GM23338 (cell line): ENCODE results near the gene GYPE. TPM values are rescaled to one million over a fixed set of nuclear protein-coding genes. Genes with fewer than 3 reads are reported as not detected.
"Not testable (repeated sequence)": the region's sequence is repeated elsewhere in the genome, so short reads cannot be mapped to it uniquely, and the experiment has no call there.

Source experiments
- ATAC-seq: fragments of 200-7000 bp; cut with Tn5 transposase; 3 replicates; pipeline ENCODE4 v1.9.1; 2020
- DNase-seq: peaks from one replicate; pipeline ENCODE4 v3.0.0-alpha.2; 2015; ENCODE audit warnings: low spot score
- H2AFZ ChIP-seq: fragments of 200-600 bp; sonication (generic); 2 replicates; pipeline ENCODE4 v1.8.0; 2016; ENCODE audit warnings: antibody characterized with exemption, mild to moderate bottlenecking, moderate library complexity
- H3F3A ChIP-seq: fragments of 200-600 bp; sonication (generic); replicated peaks from 2 replicates; pipeline ENCODE4 v1.8.0; 2017; ENCODE audit warnings: antibody characterized with exemption, mixed run types, low read depth
- H3K27ac ChIP-seq: fragments of 200-600 bp; sonication (generic); 2 replicates; pipeline ENCODE4 v1.6.1; 2016; ENCODE audit warnings: low read depth
- H3K27me3 ChIP-seq: fragments of 200-600 bp; sonication (generic); 2 replicates; pipeline ENCODE4 v1.8.0; 2016; ENCODE audit warnings: mild to moderate bottlenecking, mixed run types, moderate library complexity; ENCODE audit not compliant: insufficient read depth
- H3K36me3 ChIP-seq: fragments of 200-600 bp; sonication (generic); 2 replicates; pipeline ENCODE4 v1.8.0; 2016; ENCODE audit warnings: mild to moderate bottlenecking; ENCODE audit not compliant: insufficient read depth
- H3K4me1 ChIP-seq: fragments of 200-600 bp; sonication (generic); 2 replicates; pipeline ENCODE4 v1.8.0; 2016; ENCODE audit warnings: mild to moderate bottlenecking, moderate library complexity; ENCODE audit not compliant: insufficient read depth
- H3K4me2 ChIP-seq: fragments of 200-600 bp; sonication (generic); 2 replicates; pipeline ENCODE4 v1.7.1; 2017; ENCODE audit warnings: mixed run types
- H3K4me3 ChIP-seq: fragments of 200-600 bp; sonication (generic); 2 replicates; pipeline ENCODE4 v1.6.1; 2016; ENCODE audit warnings: mixed run types
- H3K79me2 ChIP-seq: fragments of 200-600 bp; sonication (generic); replicated peaks from 2 replicates; pipeline ENCODE4 v1.8.0; 2017; ENCODE audit warnings: mild to moderate bottlenecking; ENCODE audit not compliant: insufficient read depth
- H3K9me2 ChIP-seq: fragments of 200-600 bp; sonication (generic); 2 replicates; pipeline ENCODE4 v1.8.0; 2017; ENCODE audit not compliant: insufficient read depth
- H4K20me1 ChIP-seq: fragments of 200-600 bp; sonication (generic); replicated peaks from 2 replicates; pipeline ENCODE4 v1.8.0; 2017; ENCODE audit warnings: mild to moderate bottlenecking; ENCODE audit not compliant: insufficient read depth
- H3K27ac Mint-ChIP-seq: 2 replicates; pipeline ENCODE4 v1.8.0; 2020; ENCODE audit warnings: inconsistent platforms, mild to moderate bottlenecking, moderate library complexity, mixed read lengths
- H3K27me3 Mint-ChIP-seq: 3 replicates; pipeline ENCODE4 v1.8.0; 2022; ENCODE audit warnings: low read depth, mild to moderate bottlenecking, moderate library complexity, mixed read lengths, inconsistent platforms; ENCODE audit not compliant: insufficient read depth, poor library complexity
- H3K36me3 Mint-ChIP-seq: 3 replicates; pipeline ENCODE4 v1.8.0; 2021; ENCODE audit warnings: low read depth, mild to moderate bottlenecking, inconsistent platforms, moderate library complexity, mixed read lengths
- H3K4me1 Mint-ChIP-seq: 3 replicates; pipeline ENCODE4 v1.8.0; 2020; ENCODE audit warnings: mild to moderate bottlenecking, inconsistent platforms, mixed read lengths
- H3K4me3 Mint-ChIP-seq: 3 replicates; pipeline ENCODE4 v1.8.0; 2021; ENCODE audit warnings: moderate library complexity, mild to moderate bottlenecking, inconsistent platforms, mixed read lengths
- H3K9me3 Mint-ChIP-seq: 3 replicates; pipeline ENCODE4 v1.8.0; 2020; ENCODE audit warnings: moderate library complexity, mild to moderate bottlenecking, inconsistent platforms, mixed read lengths
- polyA plus RNA-seq: library from polyadenylated mRNA; unstranded; fragments of >200 nt; fragmentation: Nextera tagmentation; extraction: Ambion mirVana; gene quantifications from 2 replicates; pipeline ENCODE4 v1.2.1, GENCODE V29; 2016
- total RNA-seq: library from RNA; depleted of rRNA; stranded (reverse); fragments of >200 nt; shearing (Covaris generic); gene quantifications from 2 replicates; pipeline ENCODE4 v1.2.3, GENCODE V29; 2014

Gene GYPE
- total and polyA plus RNA-seq, 2 experiments from 2014 or later: 0.24 TPM; not detected in 1

DNA sequence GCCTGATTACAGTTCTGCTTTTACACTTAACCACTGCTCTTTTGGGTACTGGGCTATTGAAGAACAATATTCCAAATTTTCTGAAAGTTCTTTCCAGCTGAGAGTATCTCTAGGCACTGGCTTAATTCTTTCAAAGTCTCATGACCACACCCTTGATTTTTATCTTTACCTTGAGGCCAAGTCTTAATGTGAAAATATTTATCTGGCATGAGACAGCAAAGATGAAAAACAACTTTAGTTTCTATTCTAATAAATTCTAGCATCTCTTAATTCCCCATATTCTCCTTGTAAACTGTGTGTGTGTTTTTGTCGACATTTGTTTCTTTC lies 61.9 kb downstream of the GYPE start:
- H4K20me1 ChIP-seq, H3K9me2 ChIP-seq, H3K27me3 ChIP-seq, H3K36me3 ChIP-seq, H3K27me3 Mint-ChIP-seq, H3K4me1 ChIP-seq, H3K36me3 Mint-ChIP-seq, H3K9me3 Mint-ChIP-seq, H3K27ac Mint-ChIP-seq, H3K79me2 ChIP-seq, ATAC-seq, H3K27ac ChIP-seq, H2AFZ ChIP-seq, H3K4me1 Mint-ChIP-seq, H3F3A ChIP-seq, H3K4me3 ChIP-seq, H3K4me2 ChIP-seq, DNase-seq, H3K4me3 Mint-ChIP-seq: not testable (repeated sequence)

DNA sequence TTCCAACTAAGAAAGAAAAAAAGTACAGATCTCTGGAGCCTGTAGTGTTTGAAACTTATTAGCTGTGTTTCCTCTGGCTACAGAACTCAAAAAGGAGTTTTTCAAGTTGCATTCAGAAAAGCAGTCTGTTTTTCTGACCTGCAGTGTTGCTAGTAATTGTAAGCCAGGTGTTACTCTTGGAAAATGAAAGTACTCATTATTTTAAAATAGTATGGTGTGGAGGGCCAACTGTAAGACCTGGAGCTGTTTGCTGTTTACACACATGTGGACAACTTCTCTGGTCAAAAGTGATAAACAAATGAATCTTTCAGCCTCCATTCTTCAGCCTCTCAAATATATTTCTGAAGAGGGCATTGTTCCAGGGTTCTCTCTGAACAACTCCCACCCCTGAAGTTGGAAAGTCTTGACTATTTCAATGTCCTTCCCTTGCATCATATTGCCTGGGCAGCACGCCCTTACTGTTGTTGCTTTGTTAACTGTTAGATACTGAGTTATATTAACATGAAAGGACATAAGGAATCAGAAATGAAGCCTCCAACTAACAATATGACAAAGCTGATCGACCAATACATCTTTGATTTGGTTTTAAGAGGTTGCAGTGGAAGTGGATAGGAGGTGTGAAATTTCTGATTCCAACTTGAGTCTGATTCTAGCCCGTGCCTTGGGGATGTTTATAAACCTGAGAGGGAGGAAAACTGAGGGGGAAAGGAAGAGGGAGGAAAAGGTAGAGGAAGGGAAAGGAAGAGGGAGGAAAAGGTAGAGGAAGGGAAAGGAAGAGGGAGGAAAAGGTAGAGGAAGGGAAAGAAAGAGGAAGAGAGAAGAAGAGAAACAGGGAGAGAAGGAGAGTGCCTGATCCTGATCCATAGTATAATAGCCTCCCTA lies 62.5 kb downstream of the GYPE start:
- H3K4me3 Mint-ChIP-seq: not testable (repeated sequence)

DNA sequence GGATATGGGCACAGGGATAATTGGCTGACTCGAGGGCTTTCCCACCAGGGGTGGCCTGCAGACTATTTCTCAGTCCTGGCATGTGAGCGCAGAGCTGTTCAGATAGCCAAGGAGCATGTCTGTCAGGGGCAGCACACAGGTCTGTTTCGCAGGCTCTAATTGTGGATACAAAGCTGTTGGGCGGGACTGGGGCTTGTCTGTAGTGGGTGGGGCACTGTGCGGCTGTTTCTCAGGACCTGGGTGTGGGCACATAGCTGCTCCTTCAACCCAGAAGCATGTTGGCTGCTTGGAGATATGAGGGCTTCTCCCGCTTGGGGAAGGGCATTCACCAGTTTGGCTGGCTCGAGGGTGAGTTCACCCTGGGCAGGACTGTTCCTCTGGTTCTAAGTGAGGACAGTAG lies 65.9 kb downstream of the GYPE start:
- not testable (repeated sequence) for H3K4me3 Mint-ChIP-seq, H3K27me3 Mint-ChIP-seq, H3K4me2 ChIP-seq, H3K27ac ChIP-seq, ATAC-seq, H3K36me3 ChIP-seq, H3K4me1 Mint-ChIP-seq, DNase-seq, H3K36me3 Mint-ChIP-seq, H3K9me2 ChIP-seq, H3K27ac Mint-ChIP-seq, H3K4me3 ChIP-seq, H3K79me2 ChIP-seq, H3K4me1 ChIP-seq, H3K9me3 Mint-ChIP-seq, H3F3A ChIP-seq, H3K27me3 ChIP-seq, H2AFZ ChIP-seq, H4K20me1 ChIP-seq

More for the DNA sequence above, 62.5 kb downstream of the GYPE start:
- DNase-seq, H3F3A ChIP-seq, H3K27ac Mint-ChIP-seq, H3K4me1 Mint-ChIP-seq, H3K27me3 Mint-ChIP-seq, H3K27me3 ChIP-seq, H3K4me2 ChIP-seq, H2AFZ ChIP-seq, H3K4me1 ChIP-seq, H3K9me3 Mint-ChIP-seq, ATAC-seq, H4K20me1 ChIP-seq, H3K4me3 ChIP-seq, H3K79me2 ChIP-seq, H3K9me2 ChIP-seq, H3K36me3 ChIP-seq, H3K36me3 Mint-ChIP-seq, H3K27ac ChIP-seq: not testable (repeated sequence)

DNA sequence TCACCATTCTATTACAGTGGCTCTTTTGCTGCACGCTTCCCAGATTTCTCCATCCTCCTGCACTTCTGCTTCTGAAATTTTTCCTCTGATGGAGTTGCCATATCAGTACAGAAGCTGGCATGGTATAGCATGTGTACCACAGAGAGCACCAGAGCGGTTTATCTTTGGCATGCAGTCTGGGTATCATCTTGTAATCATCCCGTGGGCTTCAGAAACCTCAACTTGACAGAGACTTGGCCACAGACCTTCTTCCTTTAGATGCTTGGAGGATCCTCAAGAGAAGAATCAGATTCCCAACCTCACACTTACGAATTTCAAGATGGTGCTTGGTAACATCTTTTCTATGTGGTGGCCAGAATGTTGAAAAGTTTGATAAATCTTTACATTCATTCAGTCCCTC lies 71.2 kb downstream of the GYPE start:
- not testable (repeated sequence) for H3K4me3 Mint-ChIP-seq

DNA sequence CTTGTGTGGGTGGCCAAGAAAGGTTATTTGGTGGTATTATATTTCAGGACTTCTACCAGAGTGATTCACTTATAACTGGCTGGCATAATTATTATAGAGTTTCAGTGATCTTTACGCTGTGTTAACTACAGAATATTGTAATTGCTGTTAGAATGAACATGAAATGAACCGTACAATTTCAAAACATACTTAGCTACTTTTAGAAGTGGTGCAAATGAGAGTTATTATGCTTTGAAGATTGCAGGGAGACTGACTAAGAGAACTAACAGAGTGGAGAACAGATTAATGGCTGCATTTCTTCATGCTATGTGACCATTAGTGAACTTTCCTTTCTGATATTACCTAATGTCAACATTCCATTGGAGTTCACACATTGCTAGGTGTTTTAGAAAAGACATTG lies 71.7 kb downstream of the GYPE start:
- H3K79me2 ChIP-seq, DNase-seq, H4K20me1 ChIP-seq, H2AFZ ChIP-seq, H3K9me2 ChIP-seq, H3K27ac Mint-ChIP-seq, H3K4me3 Mint-ChIP-seq, H3K4me2 ChIP-seq, H3K27ac ChIP-seq, ATAC-seq, H3K4me1 ChIP-seq, H3K4me1 Mint-ChIP-seq, H3K36me3 ChIP-seq, H3K4me3 ChIP-seq, H3K27me3 ChIP-seq, H3K27me3 Mint-ChIP-seq, H3F3A ChIP-seq: not testable (repeated sequence)
- Mint-ChIP-seq H3K9me3 (peaks cover 23% of the 10 kb centered on the region), H3K36me3 (peaks cover 16% of the 10 kb centered on the region)

More for the DNA sequence above, 71.2 kb downstream of the GYPE start:
- not testable (repeated sequence) for H3K4me2 ChIP-seq, H2AFZ ChIP-seq, H3K4me1 ChIP-seq, H3K27me3 Mint-ChIP-seq, H3K27ac Mint-ChIP-seq, H3F3A ChIP-seq, H3K27ac ChIP-seq, H3K79me2 ChIP-seq, H3K4me1 Mint-ChIP-seq, ATAC-seq, H3K36me3 ChIP-seq, H4K20me1 ChIP-seq, H3K27me3 ChIP-seq, DNase-seq, H3K4me3 ChIP-seq, H3K9me2 ChIP-seq
- Mint-ChIP-seq H3K9me3 (peaks cover 23% of the 10 kb centered on the region), H3K36me3 (peaks cover 16% of the 10 kb centered on the region)

DNA sequence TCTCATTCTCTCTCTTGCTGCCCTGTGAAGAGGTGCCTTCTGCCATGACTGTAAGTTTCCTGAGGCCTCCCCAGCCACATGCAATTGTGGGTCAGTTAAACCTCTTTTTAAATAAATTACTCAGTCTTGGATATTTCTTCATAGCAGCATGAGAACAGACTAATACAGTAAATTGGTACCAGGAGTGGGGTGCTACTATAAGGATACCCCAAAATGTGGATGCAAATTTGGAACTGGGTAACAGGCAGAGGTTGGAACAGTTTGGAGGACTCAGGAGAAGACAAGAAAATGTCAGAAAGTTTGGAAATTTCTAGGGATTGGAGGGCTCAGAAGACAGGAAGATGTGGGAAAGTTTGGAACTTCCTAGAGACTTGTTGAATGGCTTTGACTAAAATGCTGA lies 74.8 kb downstream of the GYPE start:
- not testable (repeated sequence) for H3K27ac Mint-ChIP-seq, H3K79me2 ChIP-seq, H3K4me1 ChIP-seq, H3K36me3 ChIP-seq, H3K4me1 Mint-ChIP-seq, H3K9me2 ChIP-seq, H3K27me3 ChIP-seq, DNase-seq, H4K20me1 ChIP-seq, ATAC-seq, H3K4me3 Mint-ChIP-seq, H3K4me2 ChIP-seq, H2AFZ ChIP-seq, H3K27me3 Mint-ChIP-seq, H3K4me3 ChIP-seq, H3F3A ChIP-seq, H3K27ac ChIP-seq
- Mint-ChIP-seq H3K36me3 (peaks cover 16% of the 10 kb centered on the region), H3K9me3 (peaks cover 28% of the 10 kb centered on the region)
